ENCODE data around the gene FAM168A.

FAM168A gene

DNA sequence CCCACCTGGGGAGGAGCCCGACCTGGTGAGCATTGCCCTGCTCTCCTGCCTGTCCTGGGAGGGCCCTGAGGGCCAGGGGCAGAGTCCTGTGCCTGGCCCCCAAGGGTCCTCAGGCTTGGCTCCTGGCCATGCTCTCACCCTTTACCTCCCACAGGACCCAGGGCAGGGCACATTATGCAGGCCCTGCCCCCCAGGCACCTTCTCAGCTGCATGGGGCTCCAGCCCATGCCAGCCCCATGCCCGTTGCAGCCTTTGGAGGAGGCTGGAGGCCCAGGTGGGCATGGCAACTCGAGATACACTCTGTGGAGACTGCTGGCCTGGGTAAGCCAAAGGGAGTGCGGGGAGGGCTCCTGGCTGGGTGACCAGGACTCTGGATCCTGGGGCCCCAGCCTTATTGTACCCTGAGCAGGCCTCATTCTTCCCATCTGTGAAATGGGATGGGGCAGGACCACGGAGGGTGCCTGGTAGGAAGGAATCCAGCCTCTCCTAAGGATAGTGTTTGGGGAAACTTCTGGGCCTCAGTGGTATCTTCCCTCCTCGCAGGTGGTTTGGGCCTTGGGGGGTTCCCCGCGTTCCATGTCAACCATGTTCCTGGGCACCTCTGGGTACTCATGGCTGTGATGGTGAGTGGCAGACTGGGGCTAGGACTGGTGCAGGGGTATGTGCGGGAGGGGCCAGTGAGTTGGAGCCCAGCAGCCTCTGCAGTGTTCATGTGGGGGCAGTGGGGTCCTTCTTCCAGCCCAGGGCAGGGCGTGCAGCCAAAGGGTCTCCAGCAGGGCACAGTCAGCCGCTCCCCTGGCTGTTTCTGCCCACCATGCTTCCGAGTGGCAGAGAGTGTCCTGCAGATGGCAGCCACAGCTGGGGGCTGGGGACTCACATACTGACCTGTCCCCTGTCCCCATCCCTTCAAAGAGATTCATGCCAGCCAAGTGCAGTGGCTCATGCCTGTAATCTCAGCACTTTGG is 207.0 kb downstream of the FAM168A start:
- DNase-seq (ENCODE audit: low read depth, low spot score), result no peak

DNA sequence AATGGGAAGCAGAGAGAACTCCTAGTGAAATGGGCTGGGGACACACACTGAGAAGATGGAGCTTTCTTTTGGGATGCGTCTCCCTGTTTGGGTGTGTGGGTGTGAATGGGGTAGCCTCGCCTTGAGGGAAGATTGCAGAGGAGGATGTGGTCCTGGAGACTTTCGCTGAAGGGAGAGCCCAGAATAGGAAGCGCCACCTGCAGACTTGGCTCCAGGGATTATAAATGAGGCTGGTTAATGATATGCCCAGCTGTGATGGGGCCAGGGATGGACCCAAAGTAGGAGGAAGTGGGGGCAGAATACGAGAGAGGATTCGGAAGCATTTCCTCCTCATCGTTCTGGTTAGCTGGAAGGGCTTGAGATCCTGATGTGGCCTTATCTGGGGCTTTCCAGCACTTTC is 208.0 kb downstream of the FAM168A start:
- DNase-seq (ENCODE audit: low read depth, low spot score), result no peak

DNA sequence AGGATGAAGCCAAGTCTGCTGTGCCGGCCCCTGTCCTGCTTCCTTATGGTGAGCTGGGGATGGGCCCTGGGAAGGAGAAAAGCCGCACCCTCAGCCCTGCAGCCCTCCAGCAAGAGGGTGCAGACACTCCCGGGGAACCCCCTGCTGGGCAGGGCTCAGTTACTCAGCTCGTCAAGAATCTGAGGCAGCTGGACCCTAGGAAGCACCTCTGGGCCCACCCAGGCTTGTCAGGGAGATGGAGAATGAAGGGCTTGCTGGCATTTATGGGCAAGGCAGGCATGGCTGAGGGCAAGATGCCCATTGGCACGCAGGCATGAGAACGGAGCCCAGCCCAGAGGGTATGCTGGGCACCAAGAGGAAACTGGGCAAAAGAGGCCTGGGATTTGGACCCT is 208.8 kb downstream of the FAM168A start:
- DNase-seq (ENCODE audit: low read depth, low spot score), result no peak

DNA sequence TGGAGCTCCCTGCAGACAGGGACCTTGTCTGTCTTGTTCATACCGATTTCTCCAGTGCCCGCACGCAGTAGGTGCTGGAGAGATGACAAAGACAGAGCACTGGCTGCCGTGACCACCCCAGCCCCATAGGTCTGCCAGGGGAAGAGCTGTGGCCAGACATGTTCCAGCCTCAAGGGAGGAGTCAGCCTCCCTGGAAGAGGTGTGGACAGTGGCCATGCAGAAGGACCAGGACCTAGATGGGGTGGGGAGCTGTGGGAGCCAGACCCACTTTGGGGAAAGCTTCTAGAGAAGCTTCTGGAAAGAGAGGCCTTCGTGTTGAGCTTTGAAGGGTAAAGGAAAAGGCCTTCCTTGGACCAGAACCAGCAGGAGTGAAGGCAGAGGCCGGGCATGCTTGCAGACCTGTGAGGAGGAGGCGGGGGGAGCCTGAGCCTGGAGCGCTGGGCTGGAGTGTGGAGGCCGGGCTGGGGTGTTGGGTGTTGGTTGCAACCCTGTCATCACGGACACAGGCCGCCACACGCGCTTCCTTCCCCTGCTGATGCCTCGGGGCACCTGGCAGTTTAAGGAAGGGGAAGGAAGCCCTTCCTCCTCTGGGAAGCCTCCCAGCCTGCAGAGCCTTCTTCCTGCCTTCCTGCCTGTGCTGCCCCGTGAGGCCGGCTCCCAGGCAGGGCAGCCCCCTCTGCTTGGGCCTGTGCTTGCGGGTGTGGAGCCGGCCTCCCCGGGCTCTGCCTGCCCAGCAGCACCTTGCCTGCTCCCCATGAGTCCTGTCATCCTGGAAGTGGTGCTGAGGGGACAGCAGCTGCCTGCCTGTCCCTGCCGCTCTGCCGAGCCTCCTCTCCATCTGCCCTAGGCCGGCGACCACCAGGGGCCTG is 209.4 kb downstream of the FAM168A start:
- no peak for DNase-seq (ENCODE audit: low read depth, low spot score)

DNA sequence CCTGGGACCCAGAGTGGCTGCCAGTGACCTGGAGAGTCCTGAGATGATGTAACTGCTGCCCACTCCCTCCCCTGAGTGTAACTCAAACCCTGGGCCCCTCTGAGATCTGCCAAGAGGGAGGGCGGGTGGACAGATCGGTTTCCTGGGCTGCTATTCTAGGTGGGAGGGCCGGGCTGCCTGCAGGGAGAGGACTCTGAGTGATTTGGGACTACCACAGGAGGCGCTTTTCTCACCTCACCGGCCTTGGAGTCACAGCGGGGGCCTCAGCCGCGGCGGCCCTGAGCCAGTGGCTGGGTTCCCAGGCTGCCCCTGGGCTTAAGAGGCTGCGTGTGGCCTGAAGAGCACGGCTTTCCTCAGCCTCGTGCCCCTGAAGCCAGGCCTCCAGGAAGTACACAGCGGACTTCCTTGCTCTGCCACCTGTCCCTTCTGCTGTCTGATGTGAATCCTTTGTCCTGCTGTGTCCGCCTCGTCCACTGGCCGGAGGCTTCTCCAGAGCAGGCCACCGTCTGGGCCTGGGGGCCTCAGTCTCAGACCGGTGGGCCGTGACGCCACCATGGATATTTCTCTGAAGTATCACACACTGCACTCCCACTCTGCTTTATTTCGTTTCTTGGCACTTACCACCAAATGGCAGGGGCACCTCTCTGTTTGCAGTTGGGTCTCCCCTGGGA is 210.2 kb downstream of the FAM168A start:
- no peak for DNase-seq (ENCODE audit: low read depth, low spot score)

DNA sequence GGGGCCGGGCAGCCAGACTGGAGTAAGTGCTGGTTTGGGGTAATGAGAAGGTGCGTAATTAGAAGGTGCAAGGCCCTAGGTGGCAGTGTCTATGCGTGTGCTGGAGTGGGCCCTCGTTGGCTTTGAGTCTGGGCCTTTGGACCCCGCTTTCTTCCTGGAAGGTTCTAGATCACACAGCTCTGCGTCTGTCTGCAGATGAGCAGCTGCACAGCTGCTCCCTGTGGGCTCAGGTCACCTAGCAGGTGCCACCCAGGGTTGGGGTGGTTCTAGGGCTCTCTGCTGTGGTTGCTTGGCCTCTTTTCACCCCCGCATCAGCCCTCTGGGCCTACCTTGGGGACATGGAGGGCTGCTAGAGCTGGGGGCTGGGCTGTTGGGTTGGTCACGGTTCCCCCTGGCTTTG is 211.4 kb downstream of the FAM168A start:
- DNase-seq (ENCODE audit: low read depth, low spot score), result no peak

DNA sequence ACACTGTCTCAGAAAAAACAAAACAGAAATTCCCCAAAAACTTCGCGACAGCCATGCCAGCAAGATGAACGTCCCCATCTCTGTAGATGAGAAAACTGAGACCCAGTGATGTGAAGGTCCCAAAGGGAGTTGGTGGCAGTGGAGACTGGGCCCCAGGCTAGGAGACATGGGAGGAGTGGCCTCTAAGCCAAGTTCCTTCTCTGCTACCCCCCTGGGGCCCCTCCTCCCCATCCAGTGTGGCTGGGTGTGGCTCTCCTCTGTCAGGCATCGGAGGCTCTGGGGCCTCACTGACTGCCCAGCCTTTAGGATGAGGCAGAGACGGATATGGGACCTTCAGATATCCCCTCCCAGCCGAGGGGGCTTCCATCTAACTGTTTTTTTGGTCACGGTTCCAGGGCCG is 211.9 kb downstream of the FAM168A start:
- DNase-seq (ENCODE audit: low read depth, low spot score), result no peak

DNA sequence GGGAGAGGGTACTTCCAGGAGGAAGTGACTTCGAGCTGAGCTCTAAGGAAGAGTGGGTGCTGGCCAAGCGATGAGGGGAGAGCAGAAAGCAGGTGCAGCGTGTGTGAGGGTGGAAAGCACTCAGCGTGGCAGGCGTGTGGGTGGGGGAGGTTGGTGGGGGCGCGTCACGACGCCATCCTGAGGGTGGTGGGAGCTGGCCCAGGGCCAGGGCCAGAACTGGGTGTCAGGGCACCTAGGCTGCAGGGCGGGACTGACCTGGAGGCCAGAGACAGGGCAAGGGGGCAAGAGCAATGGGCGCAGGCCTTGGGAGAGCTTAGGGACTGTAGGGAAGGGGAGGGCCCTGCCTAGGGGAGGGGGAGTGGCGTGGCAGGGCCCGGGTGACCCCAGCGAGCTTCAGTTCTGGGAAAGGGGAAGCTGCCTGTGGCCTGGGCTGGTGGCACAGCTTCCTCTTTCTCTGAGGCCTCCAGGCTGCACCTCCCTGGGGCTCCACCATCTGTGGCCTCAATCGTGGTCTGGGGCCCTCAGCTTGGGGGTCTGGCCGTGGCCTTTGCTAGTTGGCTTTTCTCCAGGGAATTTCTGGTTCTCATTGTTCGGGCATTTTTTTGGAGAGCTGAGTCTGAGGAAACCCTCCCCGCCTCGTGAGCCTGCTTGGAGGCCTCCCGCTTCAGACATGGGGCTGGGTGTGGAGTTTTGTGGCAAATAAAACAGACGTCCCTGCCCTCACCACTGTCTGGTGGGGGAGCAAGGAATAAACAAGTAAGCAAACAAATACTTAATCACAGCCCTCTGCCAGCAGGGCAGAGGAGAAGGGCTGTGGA is 212.8 kb downstream of the FAM168A start:
- DNase-seq (ENCODE audit: low read depth, low spot score), result no peak

DNA sequence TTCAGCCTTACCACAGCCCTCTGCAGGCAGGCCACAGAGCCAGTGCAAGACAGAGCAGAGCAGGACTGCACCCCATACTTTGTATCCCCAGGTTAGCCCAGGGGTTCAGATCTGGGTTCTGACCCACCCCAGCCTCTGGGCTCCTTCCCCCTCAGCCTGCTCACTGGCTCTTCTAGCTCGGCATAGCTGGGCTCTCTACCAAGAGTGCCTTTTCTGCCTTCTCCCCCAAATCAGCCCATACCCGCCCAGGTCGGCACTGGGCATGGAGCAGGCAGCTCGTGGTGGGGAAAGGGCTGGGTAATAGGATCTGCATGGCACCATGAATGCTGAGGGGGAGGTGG is 213.4 kb downstream of the FAM168A start:
- DNase-seq (ENCODE audit: low read depth, low spot score), result no peak

DNA sequence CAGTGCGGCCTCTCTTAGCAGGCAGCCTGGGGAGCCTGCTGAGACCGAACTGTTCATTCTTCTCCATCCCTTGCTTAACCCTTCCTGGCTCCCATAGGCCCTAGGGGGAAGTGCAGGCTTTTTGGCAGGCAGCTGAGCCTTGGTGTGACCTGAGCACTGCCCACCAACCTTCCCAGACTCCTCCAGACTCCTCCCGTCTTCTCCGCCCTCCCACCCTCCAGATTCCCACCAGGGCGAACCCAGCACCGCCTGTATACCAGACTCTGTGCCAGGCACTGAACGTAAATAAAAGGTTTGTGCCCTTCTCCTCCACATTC is 213.8 kb downstream of the FAM168A start:
- DNase-seq (ENCODE audit: low read depth, low spot score), result no peak

DNA sequence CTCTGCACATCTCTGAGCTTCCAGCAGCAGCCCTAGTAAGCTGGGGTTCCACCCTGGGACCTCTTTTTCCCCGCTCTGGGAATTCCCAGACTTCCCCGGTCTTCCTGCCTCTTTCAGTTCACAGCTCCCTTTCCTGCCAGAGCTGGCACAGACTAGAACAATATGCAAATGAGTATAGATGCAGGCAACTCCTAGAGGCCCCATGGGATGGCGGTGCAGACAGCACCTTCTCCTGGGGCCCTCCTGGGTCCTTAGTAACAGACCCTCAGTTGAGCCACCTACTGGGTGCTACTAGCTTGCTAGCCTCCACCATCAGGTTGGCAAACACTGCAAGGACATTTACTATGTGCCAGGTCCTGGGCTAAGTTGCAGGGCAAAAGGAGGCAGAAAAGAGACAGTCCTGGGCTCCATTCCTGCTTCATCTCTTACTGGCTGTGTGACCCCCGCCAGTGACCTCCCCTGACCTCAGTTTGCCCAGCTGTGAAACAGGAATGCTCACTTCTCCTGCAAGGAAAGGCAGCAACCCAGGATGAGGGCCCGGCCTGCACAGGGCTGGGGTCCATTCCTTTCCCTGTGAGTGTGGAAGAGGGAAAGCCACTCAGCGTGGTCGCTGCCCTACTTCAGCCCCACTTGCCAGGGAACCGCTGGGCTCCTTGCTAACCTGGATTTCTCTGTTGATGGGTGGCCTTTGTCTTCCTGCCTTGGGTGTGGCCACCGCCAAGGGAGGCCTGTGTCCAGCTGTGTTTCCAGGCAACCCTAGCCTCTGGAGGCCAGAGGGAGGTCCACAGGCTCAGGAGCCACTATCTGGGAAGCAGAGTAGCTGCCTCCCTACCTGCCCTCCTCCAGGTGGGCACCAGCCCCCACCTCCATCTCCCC is 214.4 kb downstream of the FAM168A start:
- no peak for DNase-seq (ENCODE audit: low read depth, low spot score)

DNA sequence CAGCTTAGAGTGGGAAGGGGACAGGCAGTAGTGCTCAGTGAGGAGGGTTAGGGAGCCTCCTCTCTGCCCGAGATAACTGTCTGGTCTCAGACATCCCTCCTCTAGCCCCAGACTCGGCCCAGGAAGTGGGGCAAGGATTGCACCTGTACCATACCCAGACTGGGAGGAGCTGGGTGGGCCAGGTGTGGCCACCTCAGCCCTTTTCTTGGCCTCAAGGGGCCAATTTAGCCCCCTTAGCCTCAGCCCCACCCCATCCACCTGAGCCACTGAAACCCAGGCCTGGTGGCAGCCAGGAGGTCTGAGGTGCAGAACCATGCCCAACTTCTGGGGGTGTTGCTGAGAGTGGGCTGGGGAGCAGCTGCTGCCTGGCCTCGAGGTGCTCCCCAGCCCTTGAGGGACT is 215.2 kb downstream of the FAM168A start:
- no peak for DNase-seq (ENCODE audit: low read depth, low spot score)

DNA sequence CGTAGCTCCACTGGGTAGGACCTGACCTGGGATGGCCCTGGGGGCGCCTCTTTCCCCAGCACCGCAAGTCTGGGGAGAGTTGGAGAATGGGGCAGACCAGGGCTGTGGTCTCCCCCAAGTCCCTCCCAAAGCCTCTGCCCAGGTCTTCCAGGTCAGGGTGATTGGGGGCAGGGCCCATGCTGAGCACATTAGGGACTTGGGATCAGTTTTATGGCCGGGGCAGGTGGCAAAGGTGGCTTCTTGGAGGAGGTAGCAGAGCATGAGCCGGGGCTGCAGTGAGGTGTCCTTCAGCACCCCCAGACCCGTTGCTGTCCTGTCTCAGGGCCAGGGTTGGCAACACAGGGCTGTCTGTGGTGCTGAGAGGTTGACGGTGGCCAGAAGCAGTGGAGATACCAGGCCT is 215.7 kb downstream of the FAM168A start:
- DNase-seq (ENCODE audit: low read depth, low spot score), result no peak

DNA sequence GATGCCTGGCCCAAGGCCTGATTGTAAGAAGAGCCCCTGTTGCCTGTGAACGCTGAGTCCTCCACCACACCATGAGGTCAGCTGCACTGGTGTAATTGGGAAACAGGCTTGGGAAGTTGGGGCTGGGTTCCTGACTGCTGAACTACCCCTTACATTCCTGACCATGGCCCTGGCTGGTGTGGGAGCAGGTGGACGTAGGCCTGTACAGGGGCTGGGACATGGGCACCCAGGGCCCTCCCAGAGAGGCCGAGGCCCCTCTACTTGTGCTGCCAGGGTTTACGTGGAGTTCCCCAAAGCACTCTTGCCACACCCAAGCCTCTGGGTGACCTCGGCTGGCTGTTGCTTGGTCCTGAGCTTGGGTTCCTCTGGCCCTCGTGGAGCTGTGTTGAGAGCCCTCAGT is 216.3 kb downstream of the FAM168A start:
- no peak for DNase-seq (ENCODE audit: low read depth, low spot score)

DNA sequence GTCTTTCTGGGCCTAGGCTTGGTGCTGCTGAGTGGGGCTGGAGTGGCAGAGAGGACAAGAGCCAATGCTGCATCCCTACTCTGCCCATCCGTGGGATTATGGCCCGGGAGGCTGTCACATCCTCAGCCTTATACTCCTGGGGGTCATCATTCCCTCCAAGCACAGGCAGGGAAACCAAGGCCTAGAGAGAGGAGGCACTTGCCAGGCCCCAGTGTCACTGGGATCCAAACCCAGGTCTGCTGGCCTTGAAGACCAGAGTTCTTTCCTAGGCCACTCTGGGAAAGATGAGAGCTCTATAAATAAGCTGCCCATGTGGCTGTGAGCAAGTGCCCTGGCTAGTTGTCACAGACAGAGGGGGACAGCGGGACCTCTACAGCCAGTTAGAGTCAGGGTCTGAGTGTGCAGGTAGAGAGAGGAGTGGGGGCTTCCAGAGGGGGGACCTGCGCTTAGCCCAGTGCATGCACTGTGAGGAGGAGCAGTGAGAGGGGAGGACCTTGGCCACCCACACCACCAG is 217.0 kb downstream of the FAM168A start:
- DNase-seq (ENCODE audit: low read depth, low spot score), result no peak

DNA sequence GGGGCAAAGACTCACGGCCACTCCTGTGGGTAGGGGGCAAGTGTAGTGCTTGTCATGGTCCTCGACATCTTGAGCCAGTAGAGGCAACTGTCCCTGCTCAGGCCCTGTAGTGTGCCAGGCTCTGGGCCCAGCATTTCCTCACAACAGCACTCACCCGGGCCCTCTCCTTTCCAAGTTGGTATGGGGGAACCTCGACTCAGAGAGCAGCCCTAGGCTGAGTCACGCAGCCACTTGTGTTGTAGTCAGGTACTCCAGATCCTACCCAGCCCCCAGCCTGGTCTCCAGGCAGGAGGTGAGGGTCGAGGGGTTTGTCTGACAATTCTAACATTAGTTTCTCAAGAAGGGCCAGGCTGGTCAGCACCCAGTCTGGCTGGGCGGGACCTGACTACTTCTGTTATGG is 217.6 kb downstream of the FAM168A start:
- DNase-seq (ENCODE audit: low read depth, low spot score), result no peak

DNA sequence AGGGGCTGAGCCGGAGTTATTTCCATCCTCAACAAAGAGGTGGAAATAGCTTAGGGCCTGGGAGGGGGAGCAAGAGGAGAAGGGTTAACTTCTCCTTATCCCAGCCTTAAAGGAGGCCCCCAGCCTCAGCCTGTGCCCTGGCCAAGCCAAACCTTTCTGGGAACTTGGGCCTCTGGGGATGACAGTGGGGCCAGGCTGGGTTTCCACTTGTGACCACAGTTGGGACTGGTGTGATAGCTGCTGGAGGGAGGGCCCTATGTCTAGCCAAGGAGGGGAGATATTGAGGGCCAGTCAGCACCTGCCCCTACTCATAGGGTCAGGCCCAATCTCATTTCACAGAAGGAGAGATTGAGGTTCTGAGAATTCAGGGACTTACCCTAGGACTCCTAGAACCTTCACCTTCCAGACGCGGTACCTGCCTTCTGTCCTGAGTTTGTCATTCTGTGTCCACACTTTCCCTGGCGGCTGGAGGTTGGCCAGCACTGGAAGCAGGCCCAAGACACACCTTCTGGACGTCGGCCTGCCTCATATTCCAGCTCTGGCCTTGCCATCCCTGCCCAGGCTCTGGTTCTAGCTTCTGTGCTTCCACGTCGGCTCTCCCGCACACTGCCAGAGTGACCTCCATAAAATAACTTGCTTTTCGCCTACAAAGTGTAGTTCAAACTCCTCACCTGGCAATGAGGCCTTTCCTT is 218.6 kb downstream of the FAM168A start:
- DNase-seq (ENCODE audit: low read depth, low spot score), result no peak

DNA sequence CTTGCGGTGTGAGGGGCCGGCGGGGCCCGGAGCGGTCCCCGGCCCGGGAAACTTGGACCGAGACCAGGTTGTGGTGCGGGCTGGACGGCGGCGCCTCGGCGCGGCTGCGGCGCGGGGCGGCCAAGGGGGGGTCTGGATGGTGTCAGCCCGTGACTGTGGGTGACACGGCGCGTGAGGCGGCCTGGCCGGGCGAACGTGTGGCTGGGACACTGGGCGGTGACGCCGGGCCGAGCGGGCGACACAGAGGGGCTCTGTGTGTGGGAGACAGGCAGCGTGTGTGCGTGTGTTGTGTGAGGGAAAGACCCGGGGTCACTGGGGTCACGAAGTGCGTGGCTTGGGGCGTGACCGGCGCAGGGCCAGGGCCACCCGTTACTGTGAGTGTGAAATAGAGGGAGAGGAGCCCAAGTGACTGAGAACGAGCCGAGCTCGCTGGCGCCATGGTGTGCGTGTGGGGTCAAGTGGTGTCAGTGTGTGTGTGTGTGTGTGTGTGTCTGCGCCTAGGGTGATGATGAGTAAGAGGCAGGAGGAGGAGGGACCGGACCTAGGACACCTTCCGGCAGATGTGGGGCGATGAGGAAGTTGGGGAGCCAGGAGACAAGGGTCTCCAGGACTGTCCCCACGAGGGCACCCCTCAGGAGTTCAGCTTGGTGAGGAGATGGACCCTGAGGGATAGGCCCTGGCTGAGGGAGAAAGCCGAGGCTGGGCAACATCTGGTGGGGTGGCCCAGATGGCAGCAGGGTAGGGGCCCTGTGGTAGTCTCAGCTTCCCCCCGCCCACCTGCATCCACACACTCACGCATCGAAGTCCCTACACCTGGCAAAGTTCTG is 220.9 kb downstream of the FAM168A start:
- no peak for DNase-seq (ENCODE audit: low read depth, low spot score)

Data from smooth muscle cell of the brain vasculature (primary cell).